GM21390 (cell line): ENCODE results near the gene SRSF9.

ENCODE experiments used
- ATAC-seq: cut with Tn5 transposase; IDR thresholded peaks from one replicate; pipeline ENCODE4 v1.9.1; 2021; ENCODE audit not compliant: unreplicated experiment

SRSF9 gene

GRCh38 chr12:120413901-120414695, 55.5 kb downstream of the SRSF9 start:
- no peak for ATAC-seq

- no peak for ATAC-seq
Observed at GRCh38 chr12:120412421-120412820, 57.1 kb downstream of the SRSF9 start.
